K562 (cell line): ENCODE measurements around the gene AGPAT1. TPM values are rescaled to one million over a fixed set of nuclear protein-coding genes. Genes with fewer than 3 reads are reported as not detected.
A peak's percentile ranks its signal among the peaks of the same experiment; 100 is the strongest.

ENCODE experiments used
- CEBPZ ChIP-seq: fragments of 150-350 bp; IDR thresholded peaks from 2 replicates; pipeline ENCODE4 v1.6.1; 2014; ENCODE audit warnings: low read depth, mild to moderate bottlenecking, low read length, borderline replicate concordance
- HNRNPLL ChIP-seq: fragments of 200-400 bp; formaldehyde crosslinking; IDR thresholded peaks from 2 replicates; pipeline ENCODE4 v1.6.1; 2017; ENCODE audit warnings: low read length, low read depth, mild to moderate bottlenecking; ENCODE audit not compliant: poor library complexity, severe bottlenecking
- JUN ChIP-seq, 2 experiments: sonication (generic) in 1 of 2; formaldehyde crosslinking in 1 of 2; IDR thresholded peaks; 2 replicates each; pipeline versions ENCODE4 v1.6.1 to v1.8.0; 2012 to 2022; ENCODE audit warnings: borderline replicate concordance in 2 of 2, mild to moderate bottlenecking in 2 of 2, improper control_type of control experiment in 1 of 2, low read depth in 1 of 2, low read length in 1 of 2, missing genetic modification reagents in 1 of 2
- NR1H2 ChIP-seq: sonication (generic); formaldehyde crosslinking; IDR thresholded peaks from 2 replicates; pipeline ENCODE4 v1.4.0; 2020; ENCODE audit warnings: mild to moderate bottlenecking, missing genetic modification reagents
- POLR3G ChIP-seq: IDR thresholded peaks from 2 replicates; pipeline ENCODE4 v1.6.1; 2011; ENCODE audit not compliant: insufficient read length, insufficient replicate concordance; ENCODE audit errors: extremely low read depth
- RBFOX2 ChIP-seq: fragments of 200-400 bp; formaldehyde crosslinking; IDR thresholded peaks from 2 replicates; pipeline ENCODE4 v1.6.1; 2017; ENCODE audit warnings: low read depth, mild to moderate bottlenecking, low read length, moderate library complexity
- RCOR1 ChIP-seq, 2 experiments: IDR thresholded peaks; 2 replicates each; pipeline ENCODE4 v1.6.1; 2012; ENCODE audit warnings: low read depth in 2 of 2, low read length in 2 of 2, borderline replicate concordance in 1 of 2, improper control_type of control experiment in 1 of 2
- SETDB1 ChIP-seq: IDR thresholded peaks from one replicate; pipeline ENCODE4 v1.6.1; 2012; ENCODE audit warnings: low read length, control low read depth, inconsistent platforms
- SRSF9 ChIP-seq: fragments of 200-400 bp; formaldehyde crosslinking; IDR thresholded peaks from 2 replicates; pipeline ENCODE4 v1.6.1; 2017; ENCODE audit warnings: low read depth, low read length, borderline replicate concordance
- ZNF316 ChIP-seq: fragments of 450-650 bp; IDR thresholded peaks from 2 replicates; pipeline ENCODE4 v1.6.1; 2016
- ZNF57 ChIP-seq: fragments of 450-650 bp; formaldehyde crosslinking; IDR thresholded peaks from 2 replicates; pipeline ENCODE4 v1.4.0; 2020; ENCODE audit warnings: mild to moderate bottlenecking, moderate library complexity
- ZNF586 ChIP-seq: fragments of 450-650 bp; formaldehyde crosslinking; conservative IDR thresholded peaks from 2 replicates; pipeline ENCODE4 v1.4.0; 2020; ENCODE audit warnings: mild to moderate bottlenecking, moderate library complexity
- polyA plus RNA-seq, 8 experiments: library from polyadenylated mRNA; depleted of rRNA in 4 of 8; stranded (reverse) in 5 of 8; unstranded in 3 of 8; fragments of >200 nt; fragmentation: Nextera tagmentation in 2 of 8; fragmentation: Illumina TruSeq in 1 of 8; extraction: Ambion mirVana in 2 of 8; extraction: Trizol in 1 of 8; gene quantifications; 2 replicates each; pipeline versions ENCODE4 v1.2.1 to v1.2.3, GENCODE V29; 2011 to 2014; ENCODE audit warnings: inconsistent platforms in 1 of 8, missing spikeins in 1 of 8
- total RNA-seq, 7 experiments: library from RNA; depleted of rRNA in 6 of 7; stranded (reverse); fragments of >200 nt in 6 of 7; fragmentation: Illumina TruSeq in 2 of 7; extraction: Trizol in 2 of 7; gene quantifications; 2 replicates each; pipeline versions ENCODE4 v1.2.1 to v1.2.3, GENCODE V29; 2011 to 2021; ENCODE audit warnings: low replicate concordance in 1 of 7

Gene AGPAT1
- total and polyA plus RNA-seq, 9 of the 15 experiments (the other 6 are each of a cell fraction or from before 2014, with no cell fraction given): 37.9 to 176 (median 69.4) TPM

GRCh38 chr6:32183483-32184083 is 7.7 kb upstream of the AGPAT1 start (continued):
- no peak for TF ChIP-seq CEBPZ
- TF ChIP-seq JUN (IDR thresholded peaks at IDR 0.05; ENCODE audit: borderline replicate concordance, low read depth, low read length): no peak
- no peak for TF ChIP-seq JUN (CRISPR knock-in tag; IDR thresholded peaks at IDR 0.05; ENCODE audit: borderline replicate concordance)
- no peak for TF ChIP-seq NR1H2 (CRISPR knock-in tag)
- TF ChIP-seq SRSF9: no peak
- no peak for TF ChIP-seq POLR3G
- TF ChIP-seq RCOR1 (IDR thresholded peaks at IDR 0.05; ENCODE audit: borderline replicate concordance in 1 of 2, low read depth in 2 of 2, low read length in 2 of 2): no peak
- peak; percentile 25 for TF ChIP-seq HNRNPLL
- no peak for TF ChIP-seq ZNF586 (CRISPR knock-in tag)
- TF ChIP-seq SETDB1: no peak
- no peak for TF ChIP-seq ZNF57 (CRISPR knock-in tag)
- peak; percentile 52; the same call in 1 of the 2 replicates for TF ChIP-seq RBFOX2
- TF ChIP-seq ZNF316: no peak
